GM12878 (cell line): ENCODE data around the gene TDRD15. TPM values are rescaled to one million over a fixed set of nuclear protein-coding genes. Genes with fewer than 3 reads are reported as not detected.

Source experiments
- EZH2 ChIP-seq: IDR thresholded peaks from 2 replicates; pipeline ENCODE4 v1.6.1; 2012; ENCODE audit warnings: low read depth, mild to moderate bottlenecking, control low read depth, inconsistent platforms, low read length, borderline replicate concordance; ENCODE audit not compliant: control insufficient read depth
- FOXM1 ChIP-seq: IDR thresholded peaks from 2 replicates; pipeline ENCODE4 v1.6.1; 2012; ENCODE audit warnings: low read depth, mild to moderate bottlenecking, inconsistent platforms, low read length, moderate library complexity
- GATAD2B ChIP-seq: fragments of 450-650 bp; conservative IDR thresholded peaks from 2 replicates; pipeline ENCODE4 v1.6.1; 2017; ENCODE audit warnings: low read depth, mild to moderate bottlenecking, moderate library complexity
- NFYA ChIP-seq: IDR thresholded peaks from 2 replicates; pipeline ENCODE4 v1.6.1; 2011; ENCODE audit warnings: low read depth, mild to moderate bottlenecking, low read length, improper control_type of control experiment, borderline replicate concordance
- ZNF384 ChIP-seq: IDR thresholded peaks from 2 replicates; pipeline ENCODE4 v1.6.1; 2012; ENCODE audit warnings: low read depth, mild to moderate bottlenecking, low read length, improper control_type of control experiment, borderline replicate concordance
- polyA plus RNA-seq, 11 experiments: library from polyadenylated mRNA; depleted of rRNA in 4 of 11; unstranded in 6 of 11; stranded (reverse) in 5 of 11; fragments of >200 nt; fragmentation: Nextera tagmentation in 4 of 11; fragmentation: Illumina TruSeq in 1 of 11; extraction: Ambion mirVana in 4 of 11; extraction: Trizol in 1 of 11; gene quantifications; 1 replicate in 1 of 11; 2 replicates in 10 of 11; pipeline versions ENCODE4 v1.2.1 to v1.2.3, GENCODE V29; 2011 to 2016; ENCODE audit warnings: inconsistent platforms in 2 of 11, missing spikeins in 2 of 11, low read depth in 1 of 11
- total RNA-seq, 4 experiments: library from RNA; depleted of rRNA in 3 of 4; stranded (reverse); fragments of >200 nt in 3 of 4; fragmentation: Illumina TruSeq in 1 of 4; extraction: Trizol in 1 of 4; gene quantifications; 2 replicates each; pipeline versions ENCODE4 v1.2.1 to v1.2.3, GENCODE V29; 2013 to 2021
- TF ChIP-seq, protein P1 (sequence below): IDR thresholded peaks from 2 replicates; pipeline ENCODE4 v1.6.1; 2011; ENCODE audit warnings: borderline replicate concordance, low read depth, mild to moderate bottlenecking, moderate library complexity, mixed read lengths, low read length; ENCODE audit not compliant: insufficient read depth; ENCODE audit errors: extremely low read length
- TF ChIP-seq, protein P2 (sequence below): fragments of 450-650 bp; IDR thresholded peaks from 2 replicates; pipeline ENCODE4 v1.6.1; 2016; ENCODE audit warnings: mild to moderate bottlenecking
- TF ChIP-seq, protein P3 (sequence below): IDR thresholded peaks from 2 replicates; pipeline ENCODE4 v1.6.1; 2012; ENCODE audit warnings: low read depth, low read length, improper control_type of control experiment
- TF ChIP-seq, protein P4 (sequence below): fragments of 450-650 bp; IDR thresholded peaks from 2 replicates; pipeline ENCODE4 v1.6.1; 2017; ENCODE audit warnings: mild to moderate bottlenecking, low read depth, inconsistent platforms; ENCODE audit not compliant: poor library complexity, severe bottlenecking

TDRD15 gene
- total and polyA plus RNA-seq, 10 of the 15 experiments (the other 5 are each of a cell fraction or from before 2014, with no cell fraction given) = not detected

DNA sequence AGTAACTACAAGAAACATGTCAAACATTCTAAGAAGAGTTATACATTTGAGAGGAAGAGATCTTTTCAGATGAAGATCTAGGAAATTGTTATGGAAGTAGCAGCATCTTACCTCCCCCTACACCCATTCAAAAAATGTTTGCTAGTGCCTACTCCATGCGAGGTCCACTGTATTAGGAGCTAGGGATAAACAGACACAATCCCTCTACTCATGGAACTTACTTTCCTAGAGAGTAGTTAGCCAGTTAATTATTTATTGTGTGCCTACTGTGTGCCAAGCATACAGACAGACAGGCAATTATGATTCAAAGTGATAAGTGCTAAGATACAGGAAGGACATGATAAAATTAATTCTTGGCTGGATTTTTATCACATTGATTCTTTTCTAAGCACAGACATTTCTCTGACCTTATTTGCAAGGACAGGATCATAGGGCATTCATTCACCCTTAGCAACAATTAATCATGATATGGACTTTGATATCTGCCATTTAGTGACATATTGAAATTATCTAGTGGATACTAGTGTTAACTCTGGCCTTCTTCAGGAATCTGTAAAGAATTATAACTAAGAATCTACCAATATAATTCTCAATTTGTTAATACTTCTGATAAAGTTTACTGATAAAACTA, 19.6 kb upstream of the TDRD15 start (continued):
- TF ChIP-seq, protein P1, sequence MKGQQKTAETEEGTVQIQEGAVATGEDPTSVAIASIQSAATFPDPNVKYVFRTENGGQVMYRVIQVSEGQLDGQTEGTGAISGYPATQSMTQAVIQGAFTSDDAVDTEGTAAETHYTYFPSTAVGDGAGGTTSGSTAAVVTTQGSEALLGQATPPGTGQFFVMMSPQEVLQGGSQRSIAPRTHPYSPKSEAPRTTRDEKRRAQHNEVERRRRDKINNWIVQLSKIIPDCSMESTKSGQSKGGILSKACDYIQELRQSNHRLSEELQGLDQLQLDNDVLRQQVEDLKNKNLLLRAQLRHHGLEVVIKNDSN = no peak
- no peak for TF ChIP-seq GATAD2B
- TF ChIP-seq, protein P2, sequence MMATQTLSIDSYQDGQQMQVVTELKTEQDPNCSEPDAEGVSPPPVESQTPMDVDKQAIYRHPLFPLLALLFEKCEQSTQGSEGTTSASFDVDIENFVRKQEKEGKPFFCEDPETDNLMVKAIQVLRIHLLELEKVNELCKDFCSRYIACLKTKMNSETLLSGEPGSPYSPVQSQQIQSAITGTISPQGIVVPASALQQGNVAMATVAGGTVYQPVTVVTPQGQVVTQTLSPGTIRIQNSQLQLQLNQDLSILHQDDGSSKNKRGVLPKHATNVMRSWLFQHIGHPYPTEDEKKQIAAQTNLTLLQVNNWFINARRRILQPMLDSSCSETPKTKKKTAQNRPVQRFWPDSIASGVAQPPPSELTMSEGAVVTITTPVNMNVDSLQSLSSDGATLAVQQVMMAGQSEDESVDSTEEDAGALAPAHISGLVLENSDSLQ = no peak
- TF ChIP-seq ZNF384 = no peak
- no peak for TF ChIP-seq NFYA
- TF ChIP-seq, protein P3, sequence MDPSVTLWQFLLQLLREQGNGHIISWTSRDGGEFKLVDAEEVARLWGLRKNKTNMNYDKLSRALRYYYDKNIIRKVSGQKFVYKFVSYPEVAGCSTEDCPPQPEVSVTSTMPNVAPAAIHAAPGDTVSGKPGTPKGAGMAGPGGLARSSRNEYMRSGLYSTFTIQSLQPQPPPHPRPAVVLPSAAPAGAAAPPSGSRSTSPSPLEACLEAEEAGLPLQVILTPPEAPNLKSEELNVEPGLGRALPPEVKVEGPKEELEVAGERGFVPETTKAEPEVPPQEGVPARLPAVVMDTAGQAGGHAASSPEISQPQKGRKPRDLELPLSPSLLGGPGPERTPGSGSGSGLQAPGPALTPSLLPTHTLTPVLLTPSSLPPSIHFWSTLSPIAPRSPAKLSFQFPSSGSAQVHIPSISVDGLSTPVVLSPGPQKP = no peak
- TF ChIP-seq, protein P4, sequence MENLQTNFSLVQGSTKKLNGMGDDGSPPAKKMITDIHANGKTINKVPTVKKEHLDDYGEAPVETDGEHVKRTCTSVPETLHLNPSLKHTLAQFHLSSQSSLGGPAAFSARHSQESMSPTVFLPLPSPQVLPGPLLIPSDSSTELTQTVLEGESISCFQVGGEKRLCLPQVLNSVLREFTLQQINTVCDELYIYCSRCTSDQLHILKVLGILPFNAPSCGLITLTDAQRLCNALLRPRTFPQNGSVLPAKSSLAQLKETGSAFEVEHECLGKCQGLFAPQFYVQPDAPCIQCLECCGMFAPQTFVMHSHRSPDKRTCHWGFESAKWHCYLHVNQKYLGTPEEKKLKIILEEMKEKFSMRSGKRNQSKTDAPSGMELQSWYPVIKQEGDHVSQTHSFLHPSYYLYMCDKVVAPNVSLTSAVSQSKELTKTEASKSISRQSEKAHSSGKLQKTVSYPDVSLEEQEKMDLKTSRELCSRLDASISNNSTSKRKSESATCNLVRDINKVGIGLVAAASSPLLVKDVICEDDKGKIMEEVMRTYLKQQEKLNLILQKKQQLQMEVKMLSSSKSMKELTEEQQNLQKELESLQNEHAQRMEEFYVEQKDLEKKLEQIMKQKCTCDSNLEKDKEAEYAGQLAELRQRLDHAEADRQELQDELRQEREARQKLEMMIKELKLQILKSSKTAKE = no peak
- TF ChIP-seq FOXM1 = no peak
- no peak for TF ChIP-seq EZH2
